Retina (tissue), 1 donor: ENCODE measurements around the gene ANKRD11.
A peak's percentile ranks its signal among the peaks of the same experiment; 100 is the strongest.
"Not testable (repeated sequence)": the region's sequence is repeated elsewhere in the genome, so short reads cannot be mapped to it uniquely, and the experiment has no call there.

ENCODE experiments used
- DNase-seq: peaks from one replicate; pipeline ENCODE4 v3.0.0-alpha.2; 2016

ANKRD11 gene

DNA sequence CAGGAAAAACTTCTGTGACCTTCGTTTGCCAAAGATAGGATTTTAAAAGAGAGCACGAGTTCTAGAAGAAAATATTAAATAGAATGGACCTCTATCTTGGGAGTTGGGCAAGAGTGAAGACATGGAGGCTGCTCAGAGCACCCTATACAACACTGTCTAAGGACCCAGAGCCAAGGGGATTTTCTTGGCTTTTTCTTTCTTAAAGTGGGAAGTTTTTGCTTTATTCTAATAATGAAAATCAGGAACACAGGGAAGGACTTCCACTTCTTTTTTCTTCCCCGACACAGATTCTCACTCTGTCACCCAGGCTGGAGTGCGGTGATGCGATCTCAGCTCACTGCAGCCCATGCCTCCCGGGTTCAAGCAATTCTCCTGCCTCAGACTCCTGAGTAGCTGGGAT lies 178.7 kb downstream of the ANKRD11 start:
- DNase-seq = no peak

DNA sequence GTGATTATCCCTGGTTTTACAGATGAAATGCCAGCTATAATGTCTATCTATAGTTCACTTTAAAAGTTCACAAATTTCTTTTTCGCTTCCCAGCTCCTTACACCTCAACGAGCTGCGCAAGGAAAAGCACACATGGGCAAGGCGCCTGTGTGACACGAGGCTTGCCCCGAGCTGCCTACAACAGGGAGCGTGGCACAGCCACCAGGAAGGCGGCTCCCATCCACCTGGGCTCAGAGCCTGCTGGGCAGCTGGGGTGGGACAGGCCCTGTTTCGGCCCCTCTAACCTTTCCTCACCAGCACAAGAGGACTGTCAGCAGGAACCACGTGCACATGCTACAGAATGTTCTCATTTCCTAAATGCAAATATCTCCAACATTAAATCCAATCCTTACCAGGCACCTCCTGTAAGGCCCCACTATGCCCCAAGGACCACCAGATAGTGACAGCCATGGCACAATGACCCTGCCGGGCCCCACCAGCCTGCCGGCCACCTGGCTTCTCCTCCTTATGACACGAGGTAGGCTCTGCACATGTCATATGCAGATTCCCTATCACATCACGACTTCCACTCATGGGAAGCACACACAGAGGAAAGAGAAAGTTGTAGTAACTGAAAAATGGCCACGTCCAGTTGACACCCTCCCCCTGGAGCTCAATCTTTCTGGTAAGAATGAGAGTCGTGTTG lies 180.8 kb downstream of the ANKRD11 start:
- DNase-seq = no peak

DNA sequence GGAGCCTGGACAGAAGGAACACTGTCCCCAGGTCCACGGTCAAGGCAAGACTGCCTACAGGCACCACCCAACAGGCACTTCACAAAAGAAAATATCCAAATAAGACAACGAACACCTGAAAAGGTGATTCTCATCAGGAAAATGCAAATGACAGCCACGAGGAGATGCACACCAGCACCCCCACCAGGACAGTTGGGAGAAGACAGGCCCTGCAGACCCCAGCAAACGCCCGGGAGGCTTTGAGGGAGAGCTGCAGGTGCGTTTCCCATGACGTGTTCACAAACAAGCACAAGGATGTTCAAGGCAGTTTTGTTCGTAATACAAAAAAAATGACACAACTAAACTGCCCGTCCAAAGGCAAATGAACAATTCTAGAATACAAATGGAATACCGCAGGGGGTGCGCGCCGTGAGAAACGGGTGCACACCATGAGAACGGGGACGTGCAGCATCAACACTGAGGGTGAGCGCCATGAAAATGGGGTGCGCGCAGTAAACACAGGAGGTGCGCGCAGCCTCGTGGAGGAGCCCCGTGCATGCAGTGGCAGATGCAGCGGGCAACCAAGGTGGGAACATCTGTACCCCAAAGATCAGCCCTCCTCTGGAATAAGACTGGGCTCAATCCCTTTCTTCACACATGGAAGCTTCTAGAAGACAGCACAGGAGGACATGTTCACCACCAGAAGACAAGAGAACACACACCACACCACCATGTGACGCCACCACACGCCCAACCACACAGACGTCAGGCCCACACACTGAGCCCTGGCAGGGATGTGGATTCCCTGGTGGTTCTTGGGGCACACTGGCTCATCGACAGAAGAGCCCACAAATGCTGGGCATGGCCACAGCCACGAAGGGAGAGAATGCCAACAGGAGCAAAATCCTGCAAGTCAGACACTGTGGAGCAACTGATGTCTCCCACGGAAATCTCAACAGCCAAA lies 181.7 kb downstream of the ANKRD11 start:
- DNase-seq = no peak

DNA sequence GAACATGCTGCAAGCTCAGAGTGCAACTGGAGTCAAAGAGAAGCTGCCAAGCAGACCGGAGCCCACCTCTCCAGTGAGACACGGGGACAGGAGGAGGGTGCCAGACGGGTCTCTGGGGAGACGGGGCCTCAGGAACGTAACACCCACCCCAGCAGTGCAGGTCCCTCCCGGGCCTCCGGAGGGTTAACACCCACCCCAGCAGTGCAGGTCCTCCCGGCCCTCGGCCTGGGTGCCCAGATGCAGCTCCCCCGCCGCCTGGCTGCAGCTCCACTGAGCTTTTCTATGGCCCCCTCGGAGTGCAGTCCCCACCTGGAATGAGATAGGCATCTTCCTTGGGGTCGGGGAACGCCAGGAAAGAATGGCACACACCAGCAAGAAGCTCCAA lies 182.9 kb downstream of the ANKRD11 start:
- DNase-seq = no peak

DNA sequence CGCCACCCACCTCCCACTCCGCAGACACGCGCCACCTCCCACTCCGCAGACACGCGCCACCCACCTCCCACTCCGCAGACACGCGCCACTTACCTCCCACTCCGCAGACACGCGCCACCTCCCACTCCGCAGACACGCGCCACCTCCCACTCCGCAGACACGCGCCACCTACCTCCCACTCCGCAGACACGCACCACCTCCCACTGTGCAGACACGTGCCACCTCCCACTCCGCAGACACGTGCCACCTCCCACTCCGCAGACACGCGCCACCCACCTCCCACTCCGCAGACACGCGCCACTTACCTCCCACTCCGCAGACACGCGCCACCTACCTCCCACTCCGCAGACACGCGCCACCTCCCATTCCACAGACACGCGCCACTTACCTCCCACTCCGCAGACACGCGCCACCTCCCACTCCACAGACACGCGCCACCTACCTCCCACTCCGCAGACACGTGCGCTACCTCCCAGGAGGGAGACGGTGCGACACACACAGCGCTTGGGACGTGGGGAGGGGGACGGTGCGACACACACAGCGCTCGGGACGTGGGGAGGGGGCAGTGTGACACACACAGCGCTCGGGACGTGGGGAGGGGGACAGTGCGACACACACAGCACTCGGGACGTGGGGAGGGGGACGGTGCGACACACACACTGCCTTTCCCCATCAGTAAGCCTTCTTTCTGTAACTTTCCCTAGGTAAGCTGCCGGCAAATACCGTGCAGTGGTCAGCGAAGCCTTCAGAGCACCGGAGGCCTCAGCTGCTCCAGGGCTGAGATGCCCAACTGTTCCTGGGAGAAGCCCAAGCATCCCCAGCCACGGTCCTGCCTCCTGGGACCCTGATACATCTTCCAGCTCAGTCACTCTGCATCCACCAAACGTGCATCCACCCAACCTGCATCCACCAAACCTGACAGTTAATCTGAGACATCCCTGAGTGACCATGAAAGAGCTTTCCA lies 183.6 kb downstream of the ANKRD11 start:
- DNase-seq = not testable (repeated sequence)

DNA sequence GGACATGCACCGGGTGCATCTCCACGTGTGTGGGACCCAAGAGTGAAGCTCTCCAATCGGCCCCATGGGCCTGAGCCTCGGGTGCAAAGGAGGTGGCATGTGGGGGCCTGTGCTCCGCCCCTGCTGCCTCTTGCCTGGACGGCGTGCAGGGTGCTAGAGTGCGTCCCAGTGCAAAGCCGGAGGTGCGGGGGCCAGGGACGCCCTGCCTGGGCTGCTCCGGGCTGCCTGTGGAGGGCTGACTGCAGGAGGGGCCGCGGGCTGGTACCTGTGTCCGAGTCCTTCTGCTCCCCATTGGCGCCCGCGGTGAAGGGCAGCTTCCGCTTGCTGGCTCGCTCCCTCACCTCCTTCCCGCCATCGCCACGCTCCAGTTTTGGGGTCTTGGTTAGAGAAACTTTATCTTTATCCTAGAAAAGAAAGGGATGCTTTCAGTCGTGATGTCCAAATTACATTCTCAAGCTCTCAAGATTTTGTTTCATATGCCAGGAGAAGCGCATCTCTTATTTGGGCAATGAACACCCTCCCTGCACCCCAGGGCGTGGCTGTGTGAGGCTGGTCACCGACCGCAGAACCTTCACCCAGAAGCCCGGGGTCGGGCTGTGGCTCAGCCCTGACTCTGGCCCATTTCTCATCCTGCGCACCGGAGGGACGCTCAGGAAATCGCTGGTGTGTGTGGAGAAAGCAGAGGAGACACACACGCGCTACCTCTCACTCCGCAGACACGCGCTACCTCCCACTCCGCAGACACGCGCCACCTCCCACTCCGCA lies 185.2 kb downstream of the ANKRD11 start:
- DNase-seq = no peak

DNA sequence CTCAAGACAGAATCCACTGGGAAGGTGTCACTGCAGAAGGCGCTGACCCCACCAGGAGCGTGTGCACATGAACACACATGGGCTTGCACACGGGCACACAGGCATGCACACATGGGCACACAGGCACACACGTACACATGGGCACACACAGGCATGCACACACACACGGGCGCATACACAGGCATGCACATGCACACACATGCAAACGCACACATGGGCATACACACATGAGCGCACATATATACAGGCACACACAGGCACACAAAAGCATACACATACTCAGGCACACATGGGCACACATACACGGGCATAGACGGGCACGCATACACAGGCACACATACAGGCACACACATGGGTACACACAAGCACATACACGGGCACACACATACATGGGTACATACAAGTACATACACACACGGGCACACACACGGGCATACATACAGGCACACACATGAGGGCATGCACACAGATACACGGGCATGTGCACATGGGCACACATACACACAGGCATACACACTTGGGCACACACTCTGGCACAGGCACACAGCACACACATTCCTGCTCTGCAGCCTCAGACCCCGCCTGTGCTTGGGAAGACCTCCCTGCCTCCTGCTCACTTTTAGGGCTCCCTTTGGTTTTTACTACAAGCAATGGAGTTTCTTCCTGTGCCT lies 186.0 kb downstream of the ANKRD11 start:
- no peak for DNase-seq

DNA sequence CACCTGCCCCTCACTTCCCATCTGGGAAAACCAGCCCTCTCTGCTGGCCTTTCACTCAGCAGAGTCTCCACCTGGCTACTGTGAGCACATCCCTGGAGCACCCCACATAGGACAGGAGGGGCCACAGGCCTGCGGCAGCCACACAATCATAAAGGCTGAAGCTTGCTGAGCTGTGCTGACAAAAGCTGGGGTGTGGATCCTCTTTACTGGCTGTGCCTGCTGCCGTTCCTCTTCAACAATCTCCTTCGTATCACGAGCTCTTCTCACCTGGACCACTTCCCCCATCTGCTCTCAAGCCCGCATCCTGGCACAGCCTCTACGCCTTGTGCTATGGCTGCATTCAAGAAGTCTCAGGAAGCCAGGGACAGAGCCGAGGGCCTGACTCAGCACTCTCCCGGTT lies 186.7 kb downstream of the ANKRD11 start:
- DNase-seq = no peak

DNA sequence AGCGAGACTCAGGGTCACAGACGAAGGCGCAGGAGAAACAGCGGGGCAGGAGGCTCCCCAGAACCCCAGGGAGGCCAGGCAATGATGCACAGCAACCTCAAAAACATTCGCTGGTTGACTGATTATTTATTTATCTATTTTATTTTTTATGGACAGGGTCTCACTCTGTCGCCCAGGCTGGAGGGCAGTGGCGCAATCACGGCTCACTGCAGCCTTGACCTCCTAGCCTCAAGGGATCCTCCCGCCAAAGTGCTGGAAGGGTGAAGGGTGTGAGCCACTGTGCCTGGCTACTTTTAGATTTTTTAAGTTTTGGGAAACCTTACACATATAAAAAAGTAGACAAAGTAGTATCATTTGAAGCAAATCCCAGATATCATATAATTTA lies 189.4 kb downstream of the ANKRD11 start:
- no peak for DNase-seq

DNA sequence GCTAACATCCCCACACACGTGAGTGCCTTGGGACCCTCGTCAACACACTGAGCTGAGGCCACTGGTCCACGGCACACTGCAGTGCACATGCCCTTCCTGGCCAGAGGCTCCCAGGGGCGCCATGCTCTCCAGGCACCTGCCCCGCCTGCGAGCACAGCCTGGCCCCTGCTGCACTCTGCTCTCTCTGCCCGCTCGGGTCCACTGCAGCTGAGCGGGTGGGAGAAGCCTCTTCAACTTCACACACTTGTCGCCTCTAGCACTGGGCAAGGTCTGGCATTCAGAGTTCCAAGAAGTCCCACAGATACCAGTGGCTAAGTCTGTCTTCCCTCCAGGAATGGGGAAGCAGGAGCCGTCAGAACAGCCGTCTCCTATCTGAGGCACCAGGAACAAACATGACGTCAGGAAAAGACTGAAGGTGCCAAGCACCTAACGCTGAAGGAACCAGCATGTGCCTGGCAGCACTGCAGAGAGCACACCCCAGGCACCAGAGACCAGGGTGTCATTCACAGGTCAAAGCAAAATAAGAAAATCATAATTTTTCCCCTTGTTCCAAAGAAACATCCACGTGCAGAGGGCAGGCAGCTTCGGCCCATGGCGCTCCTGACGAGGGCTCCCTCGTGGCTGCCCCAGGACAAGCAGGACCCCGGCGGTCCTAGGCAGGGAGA lies 189.9 kb downstream of the ANKRD11 start:
- no peak for DNase-seq

DNA sequence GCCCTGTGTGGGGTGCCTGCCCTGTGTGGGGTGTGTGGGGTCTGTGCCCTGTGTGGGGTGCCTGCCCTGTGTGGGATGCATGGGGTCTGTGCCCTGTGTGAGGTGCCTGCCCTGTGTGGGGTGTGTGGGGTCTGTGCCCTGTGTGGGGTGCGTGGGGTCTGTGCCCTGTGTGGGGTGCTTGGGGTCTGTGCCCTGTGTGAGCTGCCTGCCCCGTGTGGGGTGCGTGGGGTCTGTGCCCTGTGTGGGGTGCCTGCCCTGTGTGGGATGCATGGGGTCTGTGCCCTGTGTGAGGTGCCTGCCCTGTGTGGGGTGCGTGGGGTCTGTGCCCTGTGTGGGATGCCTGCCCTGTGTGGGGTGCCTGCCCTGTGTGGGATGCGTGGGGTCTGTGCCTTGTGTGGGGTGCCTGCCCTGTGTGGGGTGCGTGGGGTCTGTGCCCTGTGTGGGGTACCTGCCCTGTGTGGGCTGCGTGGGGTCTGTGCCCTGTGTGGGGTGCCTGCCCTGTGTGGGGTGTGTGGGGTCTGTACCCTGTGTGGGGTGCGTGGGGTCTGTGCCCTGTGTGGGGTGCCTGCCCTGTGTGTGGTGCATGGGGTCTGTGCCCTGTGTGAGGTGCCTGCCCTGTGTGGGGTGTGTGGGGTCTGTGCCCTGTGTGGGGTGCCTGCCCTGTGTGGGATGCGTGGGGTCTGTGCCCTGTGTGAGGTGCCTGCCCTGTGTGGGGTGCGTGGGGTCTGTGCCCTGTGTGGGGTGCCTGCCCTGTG lies 190.8 kb downstream of the ANKRD11 start:
- DNase-seq = not testable (repeated sequence)

DNA sequence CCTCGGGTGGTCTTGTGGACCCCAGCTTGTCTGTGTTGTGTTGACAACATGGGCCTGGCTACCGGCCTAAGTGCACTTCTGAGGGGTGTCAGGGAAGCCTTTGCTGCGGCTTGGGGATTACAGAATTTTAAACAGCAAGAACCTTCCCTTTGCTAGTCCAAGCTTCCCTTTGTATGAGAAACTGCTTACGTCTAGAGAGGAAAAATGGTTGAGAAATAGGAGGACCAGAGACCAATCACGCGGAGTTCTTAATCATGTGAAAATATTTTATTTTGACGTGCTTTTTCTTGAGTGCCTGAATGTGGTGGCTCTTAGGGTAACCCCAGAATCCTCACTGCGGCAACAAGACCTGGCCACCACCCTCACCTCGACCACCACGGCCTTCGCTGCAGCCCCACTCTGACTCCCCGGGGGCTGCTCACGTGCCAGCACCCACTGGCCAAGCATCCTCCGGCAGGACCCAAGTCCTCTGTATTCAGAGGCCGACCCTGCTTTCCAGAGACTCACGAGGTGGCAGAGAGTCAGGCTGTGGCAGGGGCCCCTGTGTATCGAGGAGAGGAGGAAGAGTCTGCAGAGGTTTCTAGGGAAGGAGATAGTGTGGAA lies 191.6 kb downstream of the ANKRD11 start:
- DNase-seq = no peak

DNA sequence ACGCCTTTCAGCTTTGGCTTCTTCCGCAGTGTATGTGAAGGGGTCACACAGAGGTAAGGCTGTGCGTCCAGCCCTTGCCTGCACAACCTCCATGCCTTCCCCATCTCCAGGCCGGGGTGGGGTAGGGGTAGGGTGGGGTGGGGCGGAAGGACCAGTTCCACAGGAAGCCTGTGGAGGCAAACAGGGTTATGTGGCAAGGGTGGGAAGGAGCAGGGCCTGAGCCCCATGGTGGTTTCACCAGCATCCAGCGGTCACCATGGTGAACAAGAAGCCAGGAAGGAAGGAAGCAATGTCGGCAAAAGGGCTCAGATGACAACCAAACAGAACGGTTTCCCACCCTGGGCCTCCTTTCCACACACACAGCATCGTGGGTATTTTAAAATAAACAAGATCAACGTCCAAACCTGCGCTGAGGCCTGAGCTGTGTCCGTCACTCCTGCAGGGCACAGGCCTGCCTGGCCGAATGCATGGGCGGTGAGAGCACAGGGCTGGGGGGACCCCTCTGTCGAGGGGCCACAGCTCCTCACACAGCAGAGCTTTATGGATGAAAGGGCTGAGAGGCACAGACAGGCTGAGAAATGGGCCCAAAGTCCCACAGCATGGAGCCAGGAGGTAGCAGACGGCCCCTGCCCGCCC lies 192.3 kb downstream of the ANKRD11 start:
- no peak for DNase-seq

DNA sequence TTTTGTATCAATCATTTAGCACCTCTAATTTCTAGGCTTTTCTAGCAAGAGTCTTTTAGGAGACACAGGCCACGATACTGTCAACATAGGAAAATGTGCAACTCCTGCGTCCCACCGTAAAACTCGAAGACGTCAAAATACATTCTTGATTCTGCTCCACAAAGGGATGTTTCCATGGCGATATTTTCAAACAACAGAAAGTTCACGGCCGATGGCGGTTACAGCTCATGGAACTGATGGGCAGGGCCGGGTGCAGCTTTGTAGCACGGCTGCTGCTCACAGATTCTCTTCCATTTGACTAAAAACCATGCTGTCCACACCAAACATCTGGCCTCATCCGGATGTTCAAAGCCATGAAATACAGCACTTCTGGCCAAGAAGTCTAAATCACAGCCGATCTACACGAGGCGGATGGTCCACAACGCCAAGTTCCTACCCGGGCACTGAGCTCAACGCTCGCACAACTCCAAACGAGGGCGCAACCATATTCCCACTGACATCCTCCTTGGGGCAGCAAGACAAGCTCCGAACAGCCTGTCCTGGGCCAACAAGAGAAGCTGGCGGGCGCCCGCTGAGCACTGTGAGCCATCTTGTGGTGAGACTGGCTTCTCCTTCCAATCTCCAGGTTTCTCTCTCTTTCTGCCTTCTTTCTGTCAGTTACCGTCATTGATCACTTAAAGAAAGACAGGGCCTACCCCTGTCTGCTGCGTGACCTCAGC lies 193.0 kb downstream of the ANKRD11 start:
- peak; percentile 56 for DNase-seq

DNA sequence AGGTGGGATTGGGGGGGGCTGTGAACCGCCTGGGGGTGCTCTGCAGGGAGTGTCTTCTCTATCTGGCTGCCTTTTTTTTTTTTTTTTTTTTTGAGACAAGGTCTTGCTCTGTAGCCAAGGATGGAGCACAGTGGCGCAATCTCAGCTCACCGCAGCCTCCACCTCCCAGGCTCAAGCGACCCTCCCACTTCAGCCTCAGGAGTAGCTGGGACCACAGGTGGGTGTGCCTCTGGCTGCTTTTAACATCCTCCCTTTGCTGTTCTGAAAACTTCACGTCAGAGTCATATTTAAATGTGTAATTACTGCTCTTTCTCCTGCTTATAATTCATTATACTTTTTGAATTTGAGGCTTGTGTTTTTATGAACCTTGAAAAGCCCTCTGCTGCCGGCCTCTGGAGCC lies 194.4 kb downstream of the ANKRD11 start:
- no peak for DNase-seq

DNA sequence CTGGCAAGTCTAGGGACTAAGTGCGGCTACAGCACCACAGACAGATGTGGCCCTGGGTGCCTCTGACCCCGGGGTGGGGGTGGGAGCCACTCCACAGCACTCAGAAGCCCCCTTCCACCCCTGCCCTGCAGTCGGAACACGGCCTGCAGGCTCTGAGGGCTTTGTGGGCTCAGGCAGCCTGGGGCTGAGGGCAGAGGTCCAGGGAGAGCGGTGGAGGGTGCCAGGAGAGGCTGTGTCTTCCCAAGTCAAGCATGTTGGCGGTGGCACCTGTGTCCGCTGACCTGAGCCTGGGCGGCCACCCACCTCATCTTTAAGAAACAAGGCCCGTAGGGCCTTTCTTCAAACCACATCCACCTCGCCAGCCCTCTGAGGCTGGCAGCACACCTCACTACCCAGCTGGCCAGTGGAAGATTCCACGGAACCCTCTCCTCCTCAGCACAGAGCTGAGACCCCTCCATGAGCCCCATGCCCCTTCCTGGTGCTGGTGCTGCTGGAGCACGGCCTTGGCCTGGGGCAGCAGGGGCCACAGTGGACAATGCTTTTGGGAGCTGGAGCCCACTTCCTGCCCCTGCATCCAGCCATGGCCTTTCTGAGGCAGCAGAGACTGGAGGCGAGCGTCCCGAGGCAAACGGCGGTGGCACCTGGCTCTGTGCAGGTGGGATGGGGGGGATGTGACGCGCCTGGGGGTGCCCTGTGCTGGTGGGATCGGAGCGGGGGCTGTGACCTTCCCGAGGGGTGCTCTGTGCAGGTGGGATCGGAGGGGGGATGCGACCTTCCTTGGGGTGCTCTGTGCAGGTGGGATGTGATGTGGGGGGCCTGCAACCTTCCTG lies 195.1 kb downstream of the ANKRD11 start:
- DNase-seq = no peak

DNA sequence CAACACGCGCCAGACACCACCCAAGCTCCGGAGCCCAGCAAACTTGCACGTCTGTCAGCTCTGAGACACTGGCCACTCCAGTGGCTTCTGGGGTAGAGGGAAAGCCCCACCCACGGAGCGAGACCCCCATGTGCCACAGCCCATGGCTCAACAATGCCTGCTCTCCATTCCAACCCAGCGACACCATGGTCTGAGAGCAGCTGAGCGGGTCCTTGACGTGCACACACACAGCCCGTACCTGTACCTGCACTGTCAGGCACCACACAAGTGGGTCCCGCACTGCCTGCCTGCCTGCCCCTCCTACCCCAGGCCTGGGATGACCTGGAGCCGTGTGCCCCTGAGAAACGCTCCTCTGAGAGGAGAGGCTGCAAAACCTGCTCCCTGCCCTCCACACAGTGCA lies 195.9 kb downstream of the ANKRD11 start:
- no peak for DNase-seq
